Left renal cortex interstitium (tissue), 4 donors: ENCODE results near the gene CD226. TPM values are rescaled to one million over a fixed set of nuclear protein-coding genes. Genes with fewer than 3 reads are reported as not detected.
A peak's percentile ranks its signal among the peaks of the same experiment; 100 is the strongest.
"Not testable (repeated sequence)": the region's sequence is repeated elsewhere in the genome, so short reads cannot be mapped to it uniquely, and the experiment has no call there.

Source experiments
- DNase-seq, 4 donors: peaks; one replicate each; pipeline ENCODE4 v3.0.0-alpha.2; 2013; ENCODE audit warnings: low read depth in 4 of 4, low spot score in 2 of 4, missing footprints in 1 of 4
- polyA plus RNA-seq, 4 donors: library from polyadenylated mRNA; unstranded; fragments of 120-200 nt; gene quantifications; one replicate each; pipeline ENCODE4 v1.2.1, GENCODE V29; 2013; ENCODE audit not compliant: insufficient read length in 4 of 4

CD226 gene
- polyA plus RNA-seq, 4 donors = 2.1 to 3.3 (median 2.7) TPM

GRCh38 chr18:69876490-69876889 lies 71.2 kb downstream of the CD226 start:
- DNase-seq = no peak

GRCh38 chr18:69874058-69874457 lies 73.6 kb downstream of the CD226 start:
- DNase-seq = no peak

GRCh38 chr18:69872661-69873060 lies 75.0 kb downstream of the CD226 start:
- DNase-seq = no peak

GRCh38 chr18:69871363-69871762 lies 76.3 kb downstream of the CD226 start:
- DNase-seq = no peak

- no peak for DNase-seq
Measured at GRCh38 chr18:69870736-69871135, 76.9 kb downstream of the CD226 start.

GRCh38 chr18:69866212-69866611 lies 81.5 kb downstream of the CD226 start:
- no peak for DNase-seq

- DNase-seq = no peak
Measured at GRCh38 chr18:69865776-69866175, 81.9 kb downstream of the CD226 start.

- not testable (repeated sequence) for DNase-seq
Measured at GRCh38 chr18:69864802-69865201, 82.9 kb downstream of the CD226 start.

GRCh38 chr18:69858897-69859296 lies 88.8 kb downstream of the CD226 start:
- no peak for DNase-seq

- DNase-seq = no peak
Measured at GRCh38 chr18:69854455-69854854, 93.2 kb downstream of the CD226 start.

GRCh38 chr18:69853051-69853450 lies 94.6 kb downstream of the CD226 start:
- DNase-seq = no peak

- DNase-seq = peak in 1 of 4 donors; percentile 5
Measured at GRCh38 chr18:69845593-69846506, 101.8 kb downstream of the CD226 start.

GRCh38 chr18:69844656-69845055 lies 103.0 kb downstream of the CD226 start:
- DNase-seq = no peak

GRCh38 chr18:69843015-69843414 lies 104.7 kb downstream of the CD226 start:
- no peak for DNase-seq

- DNase-seq = no peak
Measured at GRCh38 chr18:69841117-69841516, 106.6 kb downstream of the CD226 start.

- DNase-seq = no peak
Measured at GRCh38 chr18:69840445-69840844, 107.2 kb downstream of the CD226 start.

- DNase-seq = no peak
Measured at GRCh38 chr18:69840001-69840400, 107.7 kb downstream of the CD226 start.

GRCh38 chr18:69839497-69839896 lies 108.2 kb downstream of the CD226 start:
- no peak for DNase-seq

- DNase-seq = no peak
Measured at GRCh38 chr18:69838620-69839411, 108.9 kb downstream of the CD226 start.

GRCh38 chr18:69838003-69838402 lies 109.7 kb downstream of the CD226 start:
- no peak for DNase-seq

GRCh38 chr18:69834980-69835379 lies 112.7 kb downstream of the CD226 start:
- DNase-seq = not testable (repeated sequence)

GRCh38 chr18:69830189-69830588 lies 117.5 kb downstream of the CD226 start:
- DNase-seq = no peak
